Neural cell (in vitro differentiated cells): ENCODE data around the gene P3H3. TPM values are rescaled to one million over a fixed set of nuclear protein-coding genes. Genes with fewer than 3 reads are reported as not detected.
A peak's percentile ranks its signal among the peaks of the same experiment; 100 is the strongest.

Experiments used
- H2AFZ ChIP-seq: fragments of 200-600, 300-800 bp; sonication (generic), shearing (Covaris generic); 2 replicates; pipeline ENCODE4 v1.6.0; 2014; ENCODE audit warnings: low read depth, mild to moderate bottlenecking, antibody characterized with exemption, low read length, moderate library complexity
- H3F3A ChIP-seq: fragments of 200-600 bp; shearing (Covaris generic); 2 replicates; pipeline ENCODE4 v1.6.1; 2016; ENCODE audit warnings: mild to moderate bottlenecking, moderate library complexity, mixed read lengths, antibody characterized with exemption, low read length; ENCODE audit not compliant: insufficient read depth, poor library complexity, severe bottlenecking
- H3K27ac ChIP-seq: fragments of 200-600, 300-800 bp; sonication (generic), shearing (Covaris generic); 2 replicates; pipeline ENCODE4 v1.5.1; 2014; ENCODE audit warnings: mild to moderate bottlenecking, low read length, moderate library complexity
- H3K27me3 ChIP-seq: fragments of 300-800, 200-600 bp; sonication (generic), shearing (Covaris generic); 2 replicates; pipeline ENCODE4 v1.6.0; 2014; ENCODE audit warnings: mild to moderate bottlenecking, low read depth, low read length, moderate library complexity; ENCODE audit not compliant: insufficient read depth
- H3K36me3 ChIP-seq: fragments of 300-800, 200-600 bp; sonication (generic), shearing (Covaris generic); 2 replicates; pipeline ENCODE4 v1.5.1; 2014; ENCODE audit warnings: mild to moderate bottlenecking, antibody characterized with exemption, low read length, moderate library complexity; ENCODE audit not compliant: insufficient read depth
- H3K4me2 ChIP-seq: fragments of 300-800, 200-600 bp; sonication (generic), shearing (Covaris generic); 2 replicates; pipeline ENCODE4 v1.6.0; 2014; ENCODE audit warnings: mild to moderate bottlenecking, low read length
- H3K4me3 ChIP-seq: fragments of 300-800, 200-600 bp; sonication (generic), shearing (Covaris generic); 2 replicates; pipeline ENCODE4 v1.5.1; 2014; ENCODE audit warnings: mild to moderate bottlenecking, low read length, moderate library complexity
- H3K79me2 ChIP-seq: fragments of 200-600 bp; shearing (Covaris generic); replicated peaks from 2 replicates; pipeline ENCODE4 v1.6.0; 2014; ENCODE audit warnings: mild to moderate bottlenecking, low read length, moderate library complexity; ENCODE audit not compliant: insufficient read depth
- H3K9ac ChIP-seq: fragments of 300-800, 200-600 bp; sonication (generic), shearing (Covaris generic); 2 replicates; pipeline ENCODE4 v1.6.1; 2016; ENCODE audit warnings: mild to moderate bottlenecking, low read length, mixed read lengths
- H3K9me2 ChIP-seq: fragments of 200-600 bp; shearing (Covaris generic); 2 replicates; pipeline ENCODE4 v1.6.1; 2016; ENCODE audit warnings: mild to moderate bottlenecking, low read length, mixed read lengths; ENCODE audit not compliant: insufficient read depth
- H3K9me3 ChIP-seq: fragments of 200-600, 300-800 bp; sonication (generic), shearing (Covaris generic); 2 replicates; pipeline ENCODE4 v1.6.1; 2016; ENCODE audit warnings: mild to moderate bottlenecking, mixed run types, low read length, moderate library complexity, mixed read lengths
- H4K20me1 ChIP-seq: fragments of 200-600 bp; shearing (Covaris generic); 2 replicates; pipeline ENCODE4 v1.6.1; 2016; ENCODE audit warnings: mild to moderate bottlenecking, mixed run types; ENCODE audit not compliant: insufficient read depth
- CTCF ChIP-seq: fragments of 450-650 bp; IDR thresholded peaks from 2 replicates; pipeline ENCODE4 v1.5.1; 2014; ENCODE audit warnings: antibody characterized with exemption, mild to moderate bottlenecking, moderate library complexity; ENCODE audit not compliant: poor library complexity, severe bottlenecking
- EP300 ChIP-seq: fragments of 450-650 bp; conservative IDR thresholded peaks from 2 replicates; pipeline ENCODE4 v1.6.1; 2014; ENCODE audit warnings: antibody characterized with exemption, mild to moderate bottlenecking, moderate library complexity; ENCODE audit not compliant: poor library complexity, severe bottlenecking
- EZH2 ChIP-seq: fragments of 200-600, 300-800 bp; shearing (Covaris generic), sonication (generic); IDR thresholded peaks from 2 replicates; pipeline ENCODE4 v1.6.1; 2014; ENCODE audit warnings: antibody characterized with exemption, low read length, borderline replicate concordance, mild to moderate bottlenecking; ENCODE audit not compliant: insufficient read depth, poor library complexity, severe bottlenecking
- MXI1 ChIP-seq: fragments of 450-650 bp; conservative IDR thresholded peaks from 2 replicates; pipeline ENCODE4 v1.6.1; 2014; ENCODE audit warnings: antibody characterized with exemption, mild to moderate bottlenecking; ENCODE audit not compliant: poor library complexity, severe bottlenecking
- POLR2AphosphoS5 ChIP-seq: IDR thresholded peaks from 2 replicates; pipeline ENCODE4 v1.6.1; 2012
- RAD21 ChIP-seq: fragments of 450-650 bp; conservative IDR thresholded peaks from 2 replicates; pipeline ENCODE4 v1.6.1; 2014; ENCODE audit warnings: antibody characterized with exemption, mild to moderate bottlenecking, moderate library complexity
- REST ChIP-seq: IDR thresholded peaks from 2 replicates; pipeline ENCODE4 v1.6.1; 2012; ENCODE audit warnings: borderline replicate concordance
- SMC3 ChIP-seq: fragments of 450-650 bp; conservative IDR thresholded peaks from 2 replicates; pipeline ENCODE4 v1.6.1; 2014; ENCODE audit warnings: antibody characterized with exemption, mild to moderate bottlenecking, moderate library complexity; ENCODE audit not compliant: poor library complexity
- TAF1 ChIP-seq: IDR thresholded peaks from 2 replicates; pipeline ENCODE4 v1.6.1; 2012; ENCODE audit warnings: low read depth
- polyA plus RNA-seq: library from polyadenylated mRNA; depleted of rRNA; stranded (reverse); fragments of >200 nt; gene quantifications from 2 replicates; pipeline ENCODE4 v1.2.3, GENCODE V29; 2014

P3H3 gene
- polyA plus RNA-seq, 1 donor from 2014 or later, result 58.9 TPM

GRCh38 chr12:6790496-6791150 lies 37.6 kb upstream of the P3H3 start:
- Histone ChIP-seq H3K4me2 (no peak overlapping the region), H3K4me3 (no peak overlapping the region), H3K27ac (no peak overlapping the region), H4K20me1 (no peaks in the 10 kb centered on the region), H3K79me2 (no peaks in the 10 kb centered on the region), H3K27me3 (no peaks in the 10 kb centered on the region), H3K9me3 (no peaks in the 10 kb centered on the region), H3K9me2 (no peaks in the 10 kb centered on the region), H2AFZ (no peak overlapping the region), H3F3A (no peaks in the 10 kb centered on the region), H3K36me3 (no peaks in the 10 kb centered on the region), H3K9ac (no peak overlapping the region)
- TF ChIP-seq EP300, result no peak
- no peak for TF ChIP-seq EZH2
- no peak for TF ChIP-seq RAD21
- no peak for TF ChIP-seq SMC3
- no peak for TF ChIP-seq MXI1
- no peak for TF ChIP-seq TAF1
- TF ChIP-seq POLR2AphosphoS5, result no peak
- no peak for TF ChIP-seq CTCF
- TF ChIP-seq REST, result no peak

GRCh38 chr12:6791931-6792520 lies 36.2 kb upstream of the P3H3 start:
- Histone ChIP-seq H3K9me2 (no peaks in the 10 kb centered on the region), H3K79me2 (no peaks in the 10 kb centered on the region), H3K9ac (peak overlapping the region; percentile 44), H3K4me2 (no peak overlapping the region), H3K9me3 (no peaks in the 10 kb centered on the region), H2AFZ (peak overlapping the region; percentile 72), H3K27me3 (no peaks in the 10 kb centered on the region), H3K27ac (peak overlapping the region; percentile 29), H3F3A (no peaks in the 10 kb centered on the region), H4K20me1 (no peaks in the 10 kb centered on the region), H3K36me3 (no peaks in the 10 kb centered on the region), H3K4me3 (no peak overlapping the region)
- TF ChIP-seq SMC3, result no peak
- TF ChIP-seq EP300, result no peak
- TF ChIP-seq POLR2AphosphoS5, result no peak
- no peak for TF ChIP-seq MXI1
